GM12878 (cell line): ENCODE results near the gene ING3. TPM values are rescaled to one million over a fixed set of nuclear protein-coding genes. Genes with fewer than 3 reads are reported as not detected.

ENCODE experiments used
- ATAC-seq: fragments of 200-7000 bp; cut with Tn5 transposase; 3 replicates; pipeline ENCODE4 v1.9.1; 2020; ENCODE audit warnings: mild to moderate bottlenecking, moderate library complexity
- BruUV-seq: library from RNA; stranded (reverse); fragments of 400-500 nt; replicated peaks from 2 replicates; lab custom pipeline; 2021; lab: Mats Ljungman, UMichigan
- CTCF ChIA-PET: fragments of 300-600 bp; sonication (Branson Sonifier 250); formaldehyde crosslinking; extraction: SDS; loops from one replicate; lab custom pipeline; 2021; ENCODE audit warnings: inconsistent platforms; lab: Yijun Ruan, JAX
- POLR2A ChIA-PET: fragments of 350-600 bp; formaldehyde crosslinking; extraction: SDS; loops from one replicate; lab custom pipeline; 2021; ENCODE audit warnings: inconsistent platforms; lab: Charles Lee
- RAD21 ChIA-PET: fragments of 300-600 bp; sonication (Branson Sonifier 250); formaldehyde crosslinking; loops from one replicate; lab custom pipeline; 2023; ENCODE audit warnings: antibody characterized with exemption; ENCODE audit not compliant: unreplicated experiment; lab: Charles Lee
- SMC1A ChIA-PET: fragments of 300-600 bp; sonication (Branson Sonifier 250); formaldehyde crosslinking; loops from one replicate; lab custom pipeline; 2023; ENCODE audit not compliant: unreplicated experiment, uncharacterized antibody; lab: Charles Lee
- DNase-seq: peaks from one replicate; pipeline ENCODE4 v3.0.0-alpha.2; 2011; ENCODE audit warnings: low read depth, low spot score
- FAIRE-seq: peaks from 3 replicates; lab custom pipeline; 2011; peaks lifted over from hg19 to GRCh38; lab: Jason Lieb, UNC
- H2AFZ ChIP-seq: 2 replicates; pipeline ENCODE4 v1.6.0; 2011; ENCODE audit warnings: low read depth, low read length, control low read depth; ENCODE audit not compliant: control insufficient read depth
- H3K27ac ChIP-seq: 2 replicates; pipeline ENCODE4 v1.5.1; 2011; ENCODE audit warnings: control low read depth; ENCODE audit not compliant: control insufficient read depth, insufficient read depth
- H3K27me3 ChIP-seq, 2 experiments: replicated peaks in 1 of 2; 2 replicates each; pipeline versions ENCODE4 v1.6.0 to v1.6.1; 2011; ENCODE audit warnings: low read length in 1 of 2; ENCODE audit not compliant: control insufficient read depth in 2 of 2, insufficient read depth in 2 of 2
- H3K36me3 ChIP-seq, 2 experiments: 2 replicates each; pipeline ENCODE4 v1.5.1; 2011; ENCODE audit warnings: low read length in 1 of 2; ENCODE audit not compliant: control insufficient read depth in 2 of 2, insufficient read depth in 2 of 2
- H3K4me1 ChIP-seq: 2 replicates; pipeline ENCODE4 v1.6.1; 2011; ENCODE audit warnings: mild to moderate bottlenecking, low read length, moderate library complexity, mixed read lengths; ENCODE audit not compliant: control insufficient read depth, insufficient read depth
- H3K4me2 ChIP-seq: 2 replicates; pipeline ENCODE4 v1.6.0; 2011; ENCODE audit warnings: control low read depth; ENCODE audit not compliant: control insufficient read depth, insufficient read depth
- H3K4me3 ChIP-seq: fragments of 200-600 bp; sonication (generic); 2 replicates; pipeline ENCODE4 v1.5.1; 2016
- H3K79me2 ChIP-seq: 2 replicates; pipeline ENCODE4 v1.6.0; 2011; ENCODE audit warnings: low read length; ENCODE audit not compliant: control insufficient read depth, insufficient read depth
- H3K9ac ChIP-seq: 2 replicates; pipeline ENCODE4 v1.8.0; 2011; ENCODE audit warnings: low read length, control low read depth, mixed read lengths; ENCODE audit not compliant: control insufficient read depth, insufficient read depth
- H3K9me3 ChIP-seq: replicated peaks from 3 replicates; pipeline ENCODE4 v1.5.1; 2011; ENCODE audit warnings: mild to moderate bottlenecking, low read length; ENCODE audit not compliant: control insufficient read depth, insufficient read depth
- H4K20me1 ChIP-seq: 2 replicates; pipeline ENCODE4 v1.6.0; 2011; ENCODE audit not compliant: control insufficient read depth, insufficient read depth
- CHD1 ChIP-seq: IDR thresholded peaks from 2 replicates; pipeline ENCODE4 v1.6.1; 2012; ENCODE audit warnings: low read depth, low read length, improper control_type of control experiment
- EP300 ChIP-seq, 2 experiments: fragments of 150-350 bp in 1 of 2; IDR thresholded peaks; 2 replicates each; pipeline ENCODE4 v1.6.1; 2011 to 2012; ENCODE audit warnings: low read depth in 2 of 2, low read length in 2 of 2, borderline replicate concordance in 1 of 2, improper control_type of control experiment in 1 of 2, inconsistent platforms in 1 of 2; ENCODE audit not compliant: control insufficient read depth in 1 of 2
- MTA2 ChIP-seq: fragments of 450-650 bp; IDR thresholded peaks from 2 replicates; pipeline ENCODE4 v1.6.1; 2016; ENCODE audit warnings: low read depth, mild to moderate bottlenecking, moderate library complexity
- NR2F1 ChIP-seq: fragments of 450-650 bp; conservative IDR thresholded peaks from 2 replicates; pipeline ENCODE4 v1.6.1; 2017; ENCODE audit warnings: mild to moderate bottlenecking
- POLR2AphosphoS2 ChIP-seq: IDR thresholded peaks from 2 replicates; pipeline ENCODE4 v1.6.1; 2011; ENCODE audit warnings: low read depth, mild to moderate bottlenecking, low read length, improper control_type of control experiment, moderate library complexity
- TBL1XR1 ChIP-seq: IDR thresholded peaks from 2 replicates; pipeline ENCODE4 v1.6.1; 2012; ENCODE audit warnings: low read depth, low read length, improper control_type of control experiment
- YY1 ChIP-seq: IDR thresholded peaks from 2 replicates; pipeline ENCODE4 v1.6.1; 2011; ENCODE audit warnings: low read depth, mild to moderate bottlenecking, low read length
- WGBS: methylation state at CpG from one replicate; pipeline ENCODE4 v1.1.6; 2016; ENCODE audit warnings: low lambda C conversion rate; ENCODE audit not compliant: insufficient replicate concordance, insufficient coverage; ENCODE audit errors: missing lambda C conversion rate; 5-methylcytosine and 5-hydroxymethylcytosine counted together
- in situ Hi-C: fragments of 300-500 bp; cut with MboI; formaldehyde crosslinking; loops from 9 replicates; pipeline ENCODE4 v1.14.3; 2018; ENCODE audit warnings: mixed read lengths
- intact Hi-C: fragments of 100-400 bp; cut with micrococcal nuclease; formaldehyde crosslinking; loops from one replicate; pipeline ENCODE4 v1.14.2; 2022; ENCODE audit not compliant: unreplicated experiment
- polyA plus RNA-seq, 11 experiments: library from polyadenylated mRNA; depleted of rRNA in 4 of 11; unstranded in 6 of 11; stranded (reverse) in 5 of 11; fragments of >200 nt; fragmentation: Nextera tagmentation in 4 of 11; fragmentation: Illumina TruSeq in 1 of 11; extraction: Ambion mirVana in 4 of 11; extraction: Trizol in 1 of 11; gene quantifications; 1 replicate in 1 of 11; 2 replicates in 10 of 11; pipeline versions ENCODE4 v1.2.1 to v1.2.3, GENCODE V29; 2011 to 2016; ENCODE audit warnings: inconsistent platforms in 2 of 11, missing spikeins in 2 of 11, low read depth in 1 of 11
- total RNA-seq, 4 experiments: library from RNA; depleted of rRNA in 3 of 4; stranded (reverse); fragments of >200 nt in 3 of 4; fragmentation: Illumina TruSeq in 1 of 4; extraction: Trizol in 1 of 4; gene quantifications; 2 replicates each; pipeline versions ENCODE4 v1.2.1 to v1.2.3, GENCODE V29; 2013 to 2021
- TF ChIP-seq, protein P1 (sequence below): IDR thresholded peaks from 2 replicates; pipeline ENCODE4 v1.6.1; 2012; ENCODE audit warnings: low read depth, low read length, improper control_type of control experiment
- TF ChIP-seq, protein P2 (sequence below): IDR thresholded peaks from 2 replicates; pipeline ENCODE4 v1.6.1; 2012; ENCODE audit warnings: low read depth, low read length, improper control_type of control experiment

ING3 gene
- total and polyA plus RNA-seq, 10 of the 15 experiments (the other 5 are each of a cell fraction or from before 2014, with no cell fraction given) = 12.1 to 60.8 (median 28.8) TPM

DNA sequence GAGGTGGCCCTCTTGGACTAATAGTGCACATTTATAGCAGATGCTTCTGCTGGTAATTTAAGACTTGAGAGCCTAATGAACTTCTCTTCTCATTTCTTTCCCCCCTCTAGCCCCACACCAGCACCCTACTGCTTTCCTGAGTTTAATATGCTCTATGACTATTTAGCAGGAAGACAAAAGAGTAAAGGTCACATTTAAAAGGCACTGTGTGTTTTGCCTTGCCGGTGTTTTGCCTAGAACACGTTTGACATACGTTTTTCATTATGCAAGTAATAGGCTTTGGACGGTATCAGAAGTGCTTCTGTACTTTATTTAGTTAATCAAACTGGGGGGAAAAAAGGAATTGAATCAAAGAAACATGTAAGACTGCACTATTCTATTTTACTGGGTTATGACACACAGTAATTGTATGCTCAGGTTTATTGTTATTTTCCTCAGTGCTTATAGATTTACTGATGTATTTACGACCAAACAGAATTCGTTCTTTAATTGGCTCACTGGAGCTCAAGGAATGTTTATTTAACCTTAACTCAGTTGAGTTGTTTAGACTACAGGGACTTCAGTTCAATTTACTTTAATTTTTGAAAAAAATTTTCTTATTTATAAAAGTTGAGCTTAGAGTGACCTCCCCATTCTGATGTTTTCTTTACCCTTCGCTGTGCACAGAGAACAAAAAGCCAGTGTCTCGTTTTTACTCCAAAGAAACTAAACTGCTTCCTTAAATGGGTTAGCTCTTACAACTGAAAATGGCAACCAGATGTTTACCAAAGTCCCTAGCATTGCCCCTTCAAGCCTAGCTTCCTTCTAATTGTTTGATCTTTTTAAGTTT is 73.3 kb downstream of the ING3 start:
- Histone ChIP-seq H3K79me2 (no peaks in the 10 kb centered on the region), H3K36me3 (no peaks in the 10 kb centered on the region), H4K20me1 (no peaks in the 10 kb centered on the region), H2AFZ (peak overlapping the region; percentile 10; the same call in 1 of the 2 replicates), H3K4me3 (no peak overlapping the region), H3K27ac (no peak overlapping the region), H3K9me3 (no peaks in the 10 kb centered on the region), H3K9ac (no peak overlapping the region), H3K27me3 (no peaks in the 10 kb centered on the region), H3K4me1 (no peaks in the 10 kb centered on the region), H3K4me2 (no peak overlapping the region)
- ChIA-PET SMC1A (interaction anchor here (0.9 to 1.2 kb wide), 3 partner anchors 18 to 84 kb away, joined by 3 to 4 read pairs (median 4); no protein-coding TSS in a partner anchor), POLR2A (no interaction called here), CTCF (interaction anchor here (0.9 to 1.1 kb wide), 4 partner anchors 37 to 568 kb away, joined by 3 to 4 read pairs (median 3); no protein-coding TSS in a partner anchor), RAD21 (no interaction called here)
- no TSS peak for BruUV-seq
- 57% methylated on average over 8 of the region's 8 CpGs for WGBS
- FAIRE-seq (no peak), ATAC-seq (peak; percentile 70), DNase-seq (no peak)
- intact Hi-C loops (no loop called here), in situ Hi-C loops (no loop called here)
- TF ChIP-seq TBL1XR1 = no peak
- TF ChIP-seq, protein P1, sequence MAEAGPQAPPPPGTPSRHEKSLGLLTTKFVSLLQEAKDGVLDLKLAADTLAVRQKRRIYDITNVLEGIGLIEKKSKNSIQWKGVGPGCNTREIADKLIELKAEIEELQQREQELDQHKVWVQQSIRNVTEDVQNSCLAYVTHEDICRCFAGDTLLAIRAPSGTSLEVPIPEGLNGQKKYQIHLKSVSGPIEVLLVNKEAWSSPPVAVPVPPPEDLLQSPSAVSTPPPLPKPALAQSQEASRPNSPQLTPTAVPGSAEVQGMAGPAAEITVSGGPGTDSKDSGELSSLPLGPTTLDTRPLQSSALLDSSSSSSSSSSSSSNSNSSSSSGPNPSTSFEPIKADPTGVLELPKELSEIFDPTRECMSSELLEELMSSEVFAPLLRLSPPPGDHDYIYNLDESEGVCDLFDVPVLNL = no peak
- no peak for TF ChIP-seq MTA2
- no peak for TF ChIP-seq NR2F1
- TF ChIP-seq EP300 (IDR thresholded peaks at IDR 0.05; ENCODE audit: borderline replicate concordance in 1 of 2, control insufficient read depth in 1 of 2, low read depth in 2 of 2, low read length in 2 of 2) = no peak
- TF ChIP-seq CHD1 = no peak
- TF ChIP-seq, protein P2, sequence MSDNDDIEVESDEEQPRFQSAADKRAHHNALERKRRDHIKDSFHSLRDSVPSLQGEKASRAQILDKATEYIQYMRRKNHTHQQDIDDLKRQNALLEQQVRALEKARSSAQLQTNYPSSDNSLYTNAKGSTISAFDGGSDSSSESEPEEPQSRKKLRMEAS = no peak
- TF ChIP-seq POLR2AphosphoS2 = no peak
- no peak for TF ChIP-seq YY1
